Brain microvascular endothelial cell (primary cell): ENCODE data around the gene ALKBH3.

ENCODE experiments used
- DNase-seq: peaks from one replicate; pipeline ENCODE4 v3.0.0-alpha.2; 2020
- H3K27ac ChIP-seq: fragments of 250-450 bp; sonication (Bioruptor Pico); 2 replicates; pipeline ENCODE4 v1.5.1; 2020; ENCODE audit warnings: mild to moderate bottlenecking, moderate library complexity
- H3K27me3 ChIP-seq: fragments of 250-450 bp; sonication (Bioruptor Pico); replicated peaks from 2 replicates; pipeline ENCODE4 v1.5.1; 2020; ENCODE audit warnings: mild to moderate bottlenecking
- H3K36me3 ChIP-seq: fragments of 250-450 bp; sonication (Bioruptor Pico); replicated peaks from 2 replicates; pipeline ENCODE4 v1.5.1; 2020; ENCODE audit warnings: mild to moderate bottlenecking
- H3K4me3 ChIP-seq: 2 replicates; pipeline ENCODE4 v1.5.1; 2011; ENCODE audit warnings: low read depth, mild to moderate bottlenecking, control low read depth, low read length, moderate library complexity
- CTCF ChIP-seq: IDR thresholded peaks from 2 replicates; pipeline ENCODE4 v1.5.1; 2011; ENCODE audit warnings: low read depth, mild to moderate bottlenecking, moderate library complexity, low read length, control low read depth, inconsistent platforms; ENCODE audit errors: missing control alignments
- in situ Hi-C: cut with HindIII; loops from 2 replicates; pipeline ENCODE4 v1.10.0; 2017; ENCODE audit warnings: low sequenced_read_pairs, low pct_ligation_motif_present

Gene ALKBH3

DNA sequence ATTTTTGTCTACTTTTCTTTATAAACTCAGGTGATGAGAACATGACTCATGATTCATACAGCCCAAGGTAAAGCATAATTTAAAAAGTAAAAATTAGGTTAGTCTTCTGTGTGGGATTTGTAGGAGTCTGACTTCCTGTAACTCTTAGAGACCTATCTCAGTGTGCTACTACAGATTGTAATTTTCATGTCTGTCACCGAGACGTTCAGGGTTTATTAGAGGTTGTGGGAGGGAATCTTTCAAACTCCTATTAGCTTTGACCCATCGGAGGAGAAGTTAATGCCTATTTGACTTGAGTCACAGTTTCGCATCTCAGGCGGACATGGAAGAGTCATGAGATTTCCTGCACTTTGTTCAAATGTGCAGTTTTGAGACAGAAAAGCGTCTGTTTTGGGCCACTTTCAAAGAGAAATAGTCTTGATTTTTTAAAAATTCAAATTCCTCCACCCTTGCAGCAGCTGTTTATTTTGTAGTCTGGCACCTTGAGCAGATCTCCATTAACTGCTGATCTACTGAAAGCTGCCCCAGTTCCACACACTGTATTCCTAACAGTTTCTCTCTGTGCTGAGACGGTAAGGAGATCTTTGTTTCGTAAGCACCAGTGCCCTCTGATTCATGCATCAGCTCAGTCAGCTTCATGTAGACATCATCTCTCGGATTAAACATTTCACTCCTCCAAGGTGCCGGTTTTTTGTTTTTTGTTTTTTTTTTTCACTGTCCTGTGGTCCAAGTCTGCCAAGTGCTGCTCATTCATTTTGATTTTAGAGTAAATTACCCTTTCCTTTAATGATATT lies 24.3 kb downstream of the ALKBH3 start:
- in situ Hi-C loops = loop anchor here (25.0 kb wide), 1 partner anchor 132 kb away; the partner anchor contains the start of gene ACCSL
- Histone ChIP-seq H3K27me3 (no peaks in the 10 kb centered on the region), H3K27ac (peak overlapping the region; percentile 64), H3K4me3 (no peak overlapping the region), H3K36me3 (peaks cover 9% of the 10 kb centered on the region)
- DNase-seq = peak; percentile 74
- no peak for TF ChIP-seq CTCF

DNA sequence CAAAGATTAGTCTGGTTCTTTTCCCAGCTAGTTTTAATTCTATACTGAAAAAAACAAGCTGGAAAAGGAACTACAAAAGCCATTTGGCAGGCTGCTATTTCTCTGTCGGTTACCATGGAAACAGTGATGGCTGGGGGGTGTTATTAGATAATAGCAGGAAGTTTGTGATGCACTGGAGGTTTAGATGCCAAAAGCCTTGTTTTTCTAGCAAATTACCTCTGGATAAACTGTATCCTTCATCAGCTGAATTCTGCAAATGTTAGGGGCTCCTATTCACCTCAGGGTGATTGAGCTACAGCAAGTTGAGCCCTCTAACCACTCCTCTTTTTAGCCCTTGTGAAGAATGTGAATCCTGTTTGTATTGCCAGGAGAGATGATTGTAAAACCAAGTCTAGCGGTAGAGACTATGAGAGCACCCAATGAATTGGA lies 25.2 kb downstream of the ALKBH3 start:
- Histone ChIP-seq H3K36me3 (peaks cover 9% of the 10 kb centered on the region), H3K27me3 (no peaks in the 10 kb centered on the region), H3K27ac (peak overlapping the region; percentile 64), H3K4me3 (no peak overlapping the region)
- in situ Hi-C loops = loop anchor here (25.0 kb wide), 1 partner anchor 131 kb away; the partner anchor contains the start of gene ACCSL
- no peak for TF ChIP-seq CTCF
- peak; percentile 76 for DNase-seq

DNA sequence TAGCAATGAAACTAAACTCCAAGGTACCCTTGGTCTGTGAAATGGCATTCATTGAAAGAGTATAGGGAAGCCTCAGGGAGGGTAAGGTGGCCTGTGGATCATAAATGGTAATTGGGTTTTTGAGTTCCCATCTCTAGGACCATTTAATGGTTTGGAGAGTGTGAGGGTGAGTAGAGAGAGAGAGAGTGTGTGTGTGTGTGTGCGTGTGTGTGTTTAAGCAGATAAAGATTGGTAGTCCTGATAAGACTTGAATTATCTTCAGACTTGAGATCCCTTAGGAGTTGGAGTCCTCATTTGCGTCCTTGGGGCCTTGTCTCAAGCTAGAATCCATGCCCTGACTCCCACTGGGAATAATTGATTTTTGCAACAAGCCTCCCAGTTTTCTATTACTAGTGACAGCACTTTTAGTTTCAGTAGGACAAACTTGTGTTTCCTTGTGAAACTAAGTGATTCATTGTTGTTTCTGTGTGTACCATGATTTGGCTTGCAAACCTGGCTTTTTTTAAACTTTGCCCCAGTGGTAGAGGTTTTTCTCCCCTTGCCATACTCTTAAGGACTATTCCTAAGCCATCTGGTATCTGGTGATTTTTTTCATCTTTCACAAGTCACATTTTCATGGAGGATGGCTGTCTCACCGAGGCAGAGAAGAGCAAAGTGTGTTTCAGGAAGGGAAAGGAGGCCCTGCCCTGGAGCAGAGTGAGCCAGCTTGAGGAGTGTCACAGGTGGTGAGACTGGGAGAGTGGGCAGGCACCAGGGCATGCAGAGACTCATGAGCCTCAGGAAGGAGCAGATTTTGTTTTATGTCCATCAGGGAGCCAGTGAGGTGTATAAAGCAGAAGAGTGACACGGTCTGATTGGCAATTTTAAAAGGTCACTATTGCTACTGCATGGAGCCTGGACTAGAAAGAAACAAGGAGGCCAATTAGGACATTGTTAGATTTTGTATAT lies 26.7 kb downstream of the ALKBH3 start:
- H3K4me3 ChIP-seq = no peak overlapping the region
- H3K27ac ChIP-seq = no peak overlapping the region
- in situ Hi-C loops = loop anchor here (25.0 kb wide), 1 partner anchor 130 kb away; the partner anchor contains the start of gene ACCSL
- H3K27me3 ChIP-seq = no peaks in the 10 kb centered on the region
- DNase-seq = no peak
- TF ChIP-seq CTCF = no peak
- peaks cover 9% of the 10 kb centered on the region for H3K36me3 ChIP-seq

DNA sequence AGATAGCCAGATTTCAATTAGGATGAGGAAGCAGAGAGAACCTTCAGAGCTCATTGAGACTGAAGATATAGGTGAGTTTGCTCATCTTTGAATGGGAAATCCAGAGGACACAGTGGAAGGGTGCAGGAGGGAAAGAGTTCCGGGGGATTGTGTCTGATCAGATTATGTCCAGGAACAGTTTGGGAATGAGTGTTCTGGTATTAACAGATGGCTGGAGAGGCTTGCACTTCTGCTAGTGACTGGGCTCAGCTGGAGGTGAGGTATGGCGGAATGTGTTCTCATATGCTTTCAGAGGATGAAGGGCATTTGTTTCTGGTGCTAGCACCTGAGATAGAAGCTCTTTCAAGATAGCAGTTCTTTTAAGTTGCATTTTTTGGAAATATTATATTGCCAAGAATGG lies 27.6 kb downstream of the ALKBH3 start:
- Histone ChIP-seq H3K27me3 (no peaks in the 10 kb centered on the region), H3K27ac (no peak overlapping the region), H3K36me3 (peaks cover 6% of the 10 kb centered on the region), H3K4me3 (no peak overlapping the region)
- in situ Hi-C loops = loop anchor here (25.0 kb wide), 1 partner anchor 129 kb away; the partner anchor contains the start of gene ACCSL
- no peak for TF ChIP-seq CTCF
- no peak for DNase-seq

DNA sequence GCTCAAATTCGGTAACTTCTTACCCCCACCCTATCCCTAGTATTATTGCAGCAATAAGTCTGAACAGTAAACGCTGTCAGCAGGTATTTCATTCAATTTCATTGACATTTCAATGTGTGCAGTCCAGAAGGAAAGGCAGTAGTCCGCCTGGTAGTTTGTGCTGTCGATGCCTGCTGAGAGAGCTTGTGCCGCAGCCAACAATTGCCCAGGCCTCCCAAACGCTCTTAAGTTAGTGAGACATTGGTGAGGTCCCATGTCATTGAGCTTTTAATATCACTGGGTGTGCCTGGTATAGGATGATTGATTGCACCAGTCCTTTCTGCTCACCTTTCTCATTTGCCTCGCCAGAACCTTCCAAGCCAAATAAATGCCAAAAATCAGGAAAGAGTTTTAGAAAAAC lies 28.1 kb downstream of the ALKBH3 start:
- no peak overlapping the region for H3K4me3 ChIP-seq
- no peak overlapping the region for H3K27ac ChIP-seq
- no peak for DNase-seq
- in situ Hi-C loops = loop anchor here (25.0 kb wide), 1 partner anchor 129 kb away; the partner anchor contains the start of gene ACCSL
- TF ChIP-seq CTCF = no peak
- no peaks in the 10 kb centered on the region for H3K27me3 ChIP-seq
- peaks cover 4% of the 10 kb centered on the region for H3K36me3 ChIP-seq
